ENCODE data around the gene ZFPM1. TPM values are rescaled to one million over a fixed set of nuclear protein-coding genes. Genes with fewer than 3 reads are reported as not detected.

ZFPM1 gene
- total RNA-seq, 1 experiment from 2014 or later, result 5.0 TPM

- no peaks in the 10 kb centered on the region for H3K4me1 Mint-ChIP-seq (ENCODE audit: insufficient read depth, unreplicated experiment)
- H3K36me3 Mint-ChIP-seq (ENCODE audit: insufficient read depth, unreplicated experiment), result no peaks in the 10 kb centered on the region
- no peak overlapping the region for H3K27ac Mint-ChIP-seq (ENCODE audit: low read depth, unreplicated experiment)
- H3K27me3 Mint-ChIP-seq (ENCODE audit: insufficient read depth, unreplicated experiment), result no peaks in the 10 kb centered on the region
- POLR2A ChIA-PET, result no interaction called here
- DNase-seq (ENCODE audit: unreplicated experiment), result no peak
- H3K9me3 Mint-ChIP-seq (ENCODE audit: unreplicated experiment), result no peaks in the 10 kb centered on the region
- no TSS peak for BruUV-seq (replicated peaks)
- CTCF ChIA-PET, result no interaction called here
- intact Hi-C loops (cut with micrococcal nuclease), result no loop called here
- TF ChIP-seq CTCF (IDR thresholded peaks at IDR 0.05; ENCODE audit: unreplicated experiment), result no peak
- no peak overlapping the region for H3K4me3 Mint-ChIP-seq (ENCODE audit: unreplicated experiment)
Measured at GRCh38 chr16:88415713-88416323, 37.3 kb upstream of the ZFPM1 start.

GRCh38 chr16:88416686-88417085 is 36.4 kb upstream of the ZFPM1 start:
- H3K4me3 Mint-ChIP-seq (ENCODE audit: unreplicated experiment), result no peak overlapping the region
- H3K4me1 Mint-ChIP-seq (ENCODE audit: insufficient read depth, unreplicated experiment), result no peaks in the 10 kb centered on the region
- no peak overlapping the region for H3K27ac Mint-ChIP-seq (ENCODE audit: low read depth, unreplicated experiment)
- H3K36me3 Mint-ChIP-seq (ENCODE audit: insufficient read depth, unreplicated experiment), result no peaks in the 10 kb centered on the region
- POLR2A ChIA-PET, result no interaction called here
- TF ChIP-seq CTCF (IDR thresholded peaks at IDR 0.05; ENCODE audit: unreplicated experiment), result no peak
- no TSS peak for BruUV-seq (replicated peaks)
- no peaks in the 10 kb centered on the region for H3K9me3 Mint-ChIP-seq (ENCODE audit: unreplicated experiment)
- H3K27me3 Mint-ChIP-seq (ENCODE audit: insufficient read depth, unreplicated experiment), result no peaks in the 10 kb centered on the region
- CTCF ChIA-PET, result no interaction called here
- DNase-seq (ENCODE audit: unreplicated experiment), result no peak
- intact Hi-C loops (cut with micrococcal nuclease), result no loop called here

- Mint-ChIP-seq H3K4me1 (ENCODE audit: insufficient read depth, unreplicated experiment) (no peaks in the 10 kb centered on the region), H3K9me3 (ENCODE audit: unreplicated experiment) (peaks cover 6% of the 10 kb centered on the region), H3K4me3 (ENCODE audit: unreplicated experiment) (no peak overlapping the region), H3K27me3 (ENCODE audit: insufficient read depth, unreplicated experiment) (no peaks in the 10 kb centered on the region), H3K27ac (ENCODE audit: low read depth, unreplicated experiment) (no peak overlapping the region), H3K36me3 (ENCODE audit: insufficient read depth, unreplicated experiment) (no peaks in the 10 kb centered on the region)
- TF ChIP-seq CTCF (IDR thresholded peaks at IDR 0.05; ENCODE audit: unreplicated experiment), result no peak
- no peak for DNase-seq (ENCODE audit: unreplicated experiment)
- intact Hi-C loops (cut with micrococcal nuclease), result no loop called here
- CTCF ChIA-PET, result interaction anchor here (0.5 kb wide), 1 partner anchor 22 kb away, joined by 3 read pairs; no protein-coding TSS in a partner anchor
- POLR2A ChIA-PET, result no interaction called here
- no TSS peak for BruUV-seq (replicated peaks)
Measured at GRCh38 chr16:88417684-88418476, 35.2 kb upstream of the ZFPM1 start.

- CTCF ChIA-PET, result no interaction called here
- H3K9me3 Mint-ChIP-seq (ENCODE audit: unreplicated experiment), result peaks cover 9% of the 10 kb centered on the region
- no peak for TF ChIP-seq CTCF (IDR thresholded peaks at IDR 0.05; ENCODE audit: unreplicated experiment)
- no peaks in the 10 kb centered on the region for H3K27me3 Mint-ChIP-seq (ENCODE audit: insufficient read depth, unreplicated experiment)
- POLR2A ChIA-PET, result no interaction called here
- H3K36me3 Mint-ChIP-seq (ENCODE audit: insufficient read depth, unreplicated experiment), result no peaks in the 10 kb centered on the region
- DNase-seq (ENCODE audit: unreplicated experiment), result no peak
- H3K4me1 Mint-ChIP-seq (ENCODE audit: insufficient read depth, unreplicated experiment), result no peaks in the 10 kb centered on the region
- BruUV-seq (replicated peaks), result no TSS peak
- intact Hi-C loops (cut with micrococcal nuclease), result no loop called here
- no peak overlapping the region for H3K4me3 Mint-ChIP-seq (ENCODE audit: unreplicated experiment)
- H3K27ac Mint-ChIP-seq (ENCODE audit: low read depth, unreplicated experiment), result no peak overlapping the region
Measured at GRCh38 chr16:88418869-88419268, 34.2 kb upstream of the ZFPM1 start.
